K562 treated with DMSO at 1 percent for 24 hours (cell line): Measurements from ENCODE around the gene FDX2. TPM values are rescaled to one million over a fixed set of nuclear protein-coding genes. Genes with fewer than 3 reads are reported as not detected.

Experiments
- total RNA-seq: library from RNA; unstranded; fragments of 300-600 nt; gene quantifications from 2 replicates; pipeline ENCODE4 v1.2.3, GENCODE V29; 2022; ENCODE audit warnings: low read depth; ENCODE audit not compliant: insufficient read depth

FDX2 gene
- 44.7 and 46.0 TPM in 2 replicates for total RNA-seq

GRCh38 chr19:10315335-10316214 is at the start of gene FDX2:
Gene FDX2 (minus strand): TSS chr19:10316015. CDS start chr19:10315996, 19 bp downstream.

GRCh38 chr19:10339380-10339960 is 23.7 kb upstream of the FDX2 start, which contains the start of gene ICAM3:
Gene ICAM3 (minus strand): TSS chr19:10339624. CDS start chr19:10339614, 10 bp downstream.

GRCh38 chr19:10332965-10333757 is 17.3 kb upstream of the FDX2 start, which contains the start of gene RAVER1:
Gene RAVER1 (minus strand): TSS chr19:10333529. CDS start chr19:10333507, 22 bp downstream.

GRCh38 chr19:10309423-10309822 is 6.4 kb downstream of the FDX2 start, which contains the start of gene ZGLP1:
Gene ZGLP1 (minus strand): TSS chr19:10309815.

GRCh38 chr19:10289836-10290356 is 25.9 kb downstream of the FDX2 start, which contains the start of gene ICAM5:
Gene ICAM5 (plus strand): TSS chr19:10289952. CDS start chr19:10290044, 92 bp downstream.

GRCh38 chr19:10286803-10287737 is 28.7 kb downstream of the FDX2 start, which contains the start of gene ICAM4:
Gene ICAM4 (plus strand): TSS chr19:10286955. CDS start chr19:10287013, 58 bp downstream.

GRCh38 chr19:10270616-10271394 is 45.0 kb downstream of the FDX2 start, which contains the start of gene ICAM1:
Gene ICAM1 (plus strand): TSS chr19:10271120. CDS start chr19:10271160, 40 bp downstream.

Other genes starting within 250 kb of the FDX2 start
- 28.1 and 30.5 TPM in 2 replicates for gene SHFL, start 229.7 kb downstream of the FDX2 start, total RNA-seq
- 0.24 and 2.3 TPM in 2 replicates for gene ANGPTL6, start 213.3 kb downstream of the FDX2 start, total RNA-seq
- 30.8 and 36.2 TPM in 2 replicates for gene PPAN, start 209.7 kb downstream of the FDX2 start, total RNA-seq
- gene P2RY11, start 204.3 kb downstream of the FDX2 start, total RNA-seq, result 7.5 and 7.7 TPM in 2 replicates
- 382 and 411 TPM in 2 replicates for gene EIF3G, start 196.1 kb downstream of the FDX2 start, total RNA-seq
- 170 and 174 TPM in 2 replicates for gene DNMT1, start 121.1 kb downstream of the FDX2 start, total RNA-seq
- gene S1PR2, start 84.7 kb downstream of the FDX2 start, total RNA-seq, result 2.0 and 2.9 TPM in 2 replicates
- gene MRPL4, start 63.8 kb downstream of the FDX2 start, total RNA-seq, result 140 and 159 TPM in 2 replicates
- gene ICAM1, start 44.9 kb downstream of the FDX2 start, total RNA-seq, result 174 and 177 TPM in 2 replicates
- gene ICAM4, start 29.1 kb downstream of the FDX2 start, total RNA-seq, result 107 and 108 TPM in 2 replicates
- 28.4 and 31.1 TPM in 2 replicates for gene ICAM5, start 26.1 kb downstream of the FDX2 start, total RNA-seq
- gene ZGLP1, start 6.2 kb downstream of the FDX2 start, total RNA-seq, result 5.2 and 5.9 TPM in 2 replicates
- 86.7 and 87.5 TPM in 2 replicates for gene RAVER1, start 17.5 kb upstream of the FDX2 start, total RNA-seq
- 7.8 and 11.4 TPM in 2 replicates for gene ICAM3, start 23.6 kb upstream of the FDX2 start, total RNA-seq
- gene TYK2, start 64.6 kb upstream of the FDX2 start, total RNA-seq, result 147 and 169 TPM in 2 replicates
- gene CDC37, start 87.5 kb upstream of the FDX2 start, total RNA-seq, result 291 and 297 TPM in 2 replicates
- gene PDE4A, start 104.5 kb upstream of the FDX2 start, total RNA-seq, result 18.6 and 20.1 TPM in 2 replicates
- gene KEAP1, start 187.3 kb upstream of the FDX2 start, total RNA-seq, result 94.3 and 110 TPM in 2 replicates
- gene S1PR5, start 201.4 kb upstream of the FDX2 start, total RNA-seq, result 0.29 and 0.52 TPM in 2 replicates
- gene ATG4D, start 227.9 kb upstream of the FDX2 start, total RNA-seq, result 75.1 and 87.3 TPM in 2 replicates
- gene KRI1, start 250.0 kb upstream of the FDX2 start, total RNA-seq, result 34.0 and 37.5 TPM in 2 replicates